Measurements from ENCODE around the gene MAPK7. TPM values are rescaled to one million over a fixed set of nuclear protein-coding genes. Genes with fewer than 3 reads are reported as not detected.
A peak's percentile ranks its signal among the peaks of the same experiment; 100 is the strongest.

Gene MAPK7
- total and polyA plus RNA-seq, 2 of the 4 experiments (the other 2 are of a cell fraction) = 9.7 to 25.4 TPM

DNA sequence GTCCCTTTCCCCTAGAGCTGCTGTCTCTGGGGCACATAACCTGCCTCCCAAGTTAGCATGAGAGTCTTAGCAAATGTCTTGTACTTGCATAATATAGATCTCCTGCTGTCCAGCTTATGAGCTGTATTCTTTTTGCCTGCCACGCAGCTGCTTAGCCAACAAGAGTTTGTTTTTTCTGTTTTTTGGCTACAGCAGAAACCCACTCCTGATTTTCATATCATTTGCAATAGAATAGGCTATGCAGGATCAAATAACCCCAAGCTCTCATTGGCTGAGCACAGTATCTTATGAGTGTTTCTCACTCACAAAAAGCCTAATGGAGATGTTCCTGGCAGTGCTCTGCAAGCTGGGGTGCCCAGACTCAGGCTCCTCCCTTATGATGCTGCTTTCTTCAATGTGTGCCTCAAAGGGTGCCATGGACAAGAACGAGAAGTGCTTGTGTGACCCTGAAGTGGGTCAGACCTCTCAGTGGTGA lies 38.9 kb upstream of the MAPK7 start:
- peak; percentile 53 for ATAC-seq (ENCODE audit: low read depth)
- H2AK9ac ChIP-seq (replicated peaks; ENCODE audit: low read depth, low read length, poor library complexity) = no peak overlapping the region

More for the DNA sequence above, 38.9 kb upstream of the MAPK7 start:
- Histone ChIP-seq H3K4me1 (ENCODE audit: control insufficient read depth, insufficient read depth, low read length) (peaks cover 10% of the 10 kb centered on the region), H3K4ac (ENCODE audit: low read depth, low read length) (no peak overlapping the region), H3K56ac (ENCODE audit: extremely low read depth, insufficient read depth, low read length) (no peak overlapping the region), H3K79me1 (ENCODE audit: low read depth in 1 of 2, low read length in 2 of 2) (0 out of 4 replicates have a peak, but pooled peaks cover 0 to 2% of the 10 kb centered on the region in 2 experiments), H4K5ac (ENCODE audit: low read depth, low read length) (no peak overlapping the region), H3K9ac (ENCODE audit: low read depth, low read length) (no peak overlapping the region), H3K4me3 (ENCODE audit: insufficient read depth, low read depth, low read length) (no peak overlapping the region), H2AK5ac (ENCODE audit: low read depth, low read length) (no peak overlapping the region), H3K18ac (ENCODE audit: low read depth, low read length) (no peak overlapping the region), H4K91ac (ENCODE audit: insufficient read depth, low read depth, low read length) (no peak overlapping the region), H2BK120ac (ENCODE audit: low read depth, low read length) (no peak overlapping the region), H3K27me3 (ENCODE audit: control insufficient read depth, insufficient read depth, low read length) (no peaks in the 10 kb centered on the region), H3K9me1 (ENCODE audit: insufficient read depth, low read length) (peaks cover 15% of the 10 kb centered on the region), H2BK5ac (ENCODE audit: low read depth, low read length, poor library complexity, severe bottlenecking) (no peak overlapping the region), H4K8ac (ENCODE audit: low read depth in 2 of 2, low read length in 2 of 2) (no peak overlapping the region), H2AFZ (replicated peaks; ENCODE audit: low read length, poor library complexity) (no peak overlapping the region), H3K4me2 (ENCODE audit: low read depth, low read length) (no peak overlapping the region), H4K20me1 (ENCODE audit: insufficient read depth, low read length) (peaks cover 3% of the 10 kb centered on the region; the same call in 1 of the 2 replicates), H2BK20ac (ENCODE audit: low read depth, low read length) (no peak overlapping the region), H3K14ac (replicated peaks; ENCODE audit: low read depth, low read length) (no peak overlapping the region), H3K23ac (ENCODE audit: low read depth, low read length) (no peak overlapping the region), H3K9me3 (ENCODE audit: control insufficient read depth, insufficient read depth, low read length) (no peaks in the 10 kb centered on the region), H3K27ac (ENCODE audit: insufficient read depth, low read length) (no peak overlapping the region), H2BK15ac (ENCODE audit: low read depth, low read length) (no peak overlapping the region), H3K36me3 (ENCODE audit: control insufficient read depth, insufficient read depth, low read length) (peaks cover 5% of the 10 kb centered on the region; the same call in 1 of the 2 replicates)
- ChIA-PET CTCF (no interaction called here), POLR2A (ENCODE audit: unreplicated experiment) (no interaction called here)
- BruUV-seq (replicated peaks) = no TSS peak
- intact Hi-C loops (cut with micrococcal nuclease) = no loop called here
- TF ChIP-seq, protein P1, sequence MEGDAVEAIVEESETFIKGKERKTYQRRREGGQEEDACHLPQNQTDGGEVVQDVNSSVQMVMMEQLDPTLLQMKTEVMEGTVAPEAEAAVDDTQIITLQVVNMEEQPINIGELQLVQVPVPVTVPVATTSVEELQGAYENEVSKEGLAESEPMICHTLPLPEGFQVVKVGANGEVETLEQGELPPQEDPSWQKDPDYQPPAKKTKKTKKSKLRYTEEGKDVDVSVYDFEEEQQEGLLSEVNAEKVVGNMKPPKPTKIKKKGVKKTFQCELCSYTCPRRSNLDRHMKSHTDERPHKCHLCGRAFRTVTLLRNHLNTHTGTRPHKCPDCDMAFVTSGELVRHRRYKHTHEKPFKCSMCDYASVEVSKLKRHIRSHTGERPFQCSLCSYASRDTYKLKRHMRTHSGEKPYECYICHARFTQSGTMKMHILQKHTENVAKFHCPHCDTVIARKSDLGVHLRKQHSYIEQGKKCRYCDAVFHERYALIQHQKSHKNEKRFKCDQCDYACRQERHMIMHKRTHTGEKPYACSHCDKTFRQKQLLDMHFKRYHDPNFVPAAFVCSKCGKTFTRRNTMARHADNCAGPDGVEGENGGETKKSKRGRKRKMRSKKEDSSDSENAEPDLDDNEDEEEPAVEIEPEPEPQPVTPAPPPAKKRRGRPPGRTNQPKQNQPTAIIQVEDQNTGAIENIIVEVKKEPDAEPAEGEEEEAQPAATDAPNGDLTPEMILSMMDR (conservative IDR thresholded peaks at IDR 0.05; ENCODE audit: low read depth, low read length) = no peak
- TF ChIP-seq, protein P2, sequence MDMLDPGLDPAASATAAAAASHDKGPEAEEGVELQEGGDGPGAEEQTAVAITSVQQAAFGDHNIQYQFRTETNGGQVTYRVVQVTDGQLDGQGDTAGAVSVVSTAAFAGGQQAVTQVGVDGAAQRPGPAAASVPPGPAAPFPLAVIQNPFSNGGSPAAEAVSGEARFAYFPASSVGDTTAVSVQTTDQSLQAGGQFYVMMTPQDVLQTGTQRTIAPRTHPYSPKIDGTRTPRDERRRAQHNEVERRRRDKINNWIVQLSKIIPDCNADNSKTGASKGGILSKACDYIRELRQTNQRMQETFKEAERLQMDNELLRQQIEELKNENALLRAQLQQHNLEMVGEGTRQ (IDR thresholded peaks at IDR 0.05; ENCODE audit: low read depth, low read length) = no peak
- TF ChIP-seq, protein P3, sequence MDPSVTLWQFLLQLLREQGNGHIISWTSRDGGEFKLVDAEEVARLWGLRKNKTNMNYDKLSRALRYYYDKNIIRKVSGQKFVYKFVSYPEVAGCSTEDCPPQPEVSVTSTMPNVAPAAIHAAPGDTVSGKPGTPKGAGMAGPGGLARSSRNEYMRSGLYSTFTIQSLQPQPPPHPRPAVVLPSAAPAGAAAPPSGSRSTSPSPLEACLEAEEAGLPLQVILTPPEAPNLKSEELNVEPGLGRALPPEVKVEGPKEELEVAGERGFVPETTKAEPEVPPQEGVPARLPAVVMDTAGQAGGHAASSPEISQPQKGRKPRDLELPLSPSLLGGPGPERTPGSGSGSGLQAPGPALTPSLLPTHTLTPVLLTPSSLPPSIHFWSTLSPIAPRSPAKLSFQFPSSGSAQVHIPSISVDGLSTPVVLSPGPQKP (IDR thresholded peaks at IDR 0.05; ENCODE audit: borderline replicate concordance, low read depth, low read length) = no peak
- TF ChIP-seq MAFK (IDR thresholded peaks at IDR 0.05; ENCODE audit: low read depth, low read length) = no peak
- no peak for TF ChIP-seq RCOR1 (IDR thresholded peaks at IDR 0.05; ENCODE audit: insufficient replicate concordance, low read length)
- TF ChIP-seq CEBPB (IDR thresholded peaks at IDR 0.05; ENCODE audit: low read depth, low read length) = no peak
- no peak for TF ChIP-seq NFE2L2 (IDR thresholded peaks at IDR 0.05; ENCODE audit: low read depth, low read length)
- no peak for TF ChIP-seq FOS (IDR thresholded peaks at IDR 0.05; ENCODE audit: low read depth, low read length)
- no peak for TF ChIP-seq SMC3 (IDR thresholded peaks at IDR 0.05; ENCODE audit: low read depth, low read length)
- TF ChIP-seq RFX5 (IDR thresholded peaks at IDR 0.05; ENCODE audit: low read depth, low read length) = no peak
- no peak for TF ChIP-seq POLR2A (IDR thresholded peaks at IDR 0.05; ENCODE audit: low read depth, low read length)
- TF ChIP-seq CHD1 (IDR thresholded peaks at IDR 0.05; ENCODE audit: low read depth, low read length) = no peak
- TF ChIP-seq BHLHE40 (IDR thresholded peaks at IDR 0.05; ENCODE audit: low read depth, low read length) = no peak
- TF ChIP-seq RAD21 (IDR thresholded peaks at IDR 0.05; ENCODE audit: low read length) = no peak
- no peak for TF ChIP-seq MXI1 (IDR thresholded peaks at IDR 0.05; ENCODE audit: borderline replicate concordance, low read depth, low read length)
- no peak for TF ChIP-seq MAZ (IDR thresholded peaks at IDR 0.05; ENCODE audit: borderline replicate concordance, low read depth, low read length)
- in situ Hi-C loops (cut with MboI; ENCODE audit: low sequenced_read_pairs) = no loop called here
- no CpG with 5 or more reads among the region's 2 CpGs for WGBS, 2 experiments (ENCODE audit: extremely low coverage in 2 of 2, insufficient read length in 1 of 2)
- peak; percentile 42 for DNase-seq
- dilution Hi-C loops (cut with HindIII; ENCODE audit: low sequenced_read_pairs, unreplicated experiment) = no loop called here

All from IMR-90 (cell line).